GM19397 (cell line): ENCODE data around the gene ZNF593.

Experiments
- ATAC-seq: cut with Tn5 transposase; IDR thresholded peaks from one replicate; pipeline ENCODE4 v1.9.1; 2021; ENCODE audit warnings: mild to moderate bottlenecking, moderate library complexity; ENCODE audit not compliant: unreplicated experiment

Gene ZNF593

GRCh38 chr1:26169669-26170471 lies at the start of gene ZNF593:
ZNF593 (plus strand) TSS chr1:26169908; CDS start chr1:26169984, 76 bp downstream.
- ATAC-seq: peak; percentile 87

- no peak for ATAC-seq
Measured at GRCh38 chr1:26121854-26122773, 47.6 kb upstream of the ZNF593 start.

GRCh38 chr1:26122988-26123973 lies 46.4 kb upstream of the ZNF593 start:
- ATAC-seq: no peak

- no peak for ATAC-seq
Measured at GRCh38 chr1:26124418-26125331, 45.0 kb upstream of the ZNF593 start.

- ATAC-seq: no peak
Measured at GRCh38 chr1:26125382-26125781, 44.3 kb upstream of the ZNF593 start.

GRCh38 chr1:26125946-26126320 lies 43.8 kb upstream of the ZNF593 start:
- no peak for ATAC-seq

GRCh38 chr1:26126321-26127084 lies 43.2 kb upstream of the ZNF593 start:
- ATAC-seq: peak; percentile 73

- ATAC-seq: no peak
Measured at GRCh38 chr1:26127235-26128163, 42.2 kb upstream of the ZNF593 start.

- no peak for ATAC-seq
Measured at GRCh38 chr1:26129778-26130177, 39.9 kb upstream of the ZNF593 start.

- no peak for ATAC-seq
Measured at GRCh38 chr1:26130695-26131094, 39.0 kb upstream of the ZNF593 start.

- ATAC-seq: no peak
Measured at GRCh38 chr1:26132128-26132833, 37.4 kb upstream of the ZNF593 start.

GRCh38 chr1:26132834-26133167 lies 36.9 kb upstream of the ZNF593 start:
- no peak for ATAC-seq

GRCh38 chr1:26134466-26134865 lies 35.2 kb upstream of the ZNF593 start:
- no peak for ATAC-seq

- ATAC-seq: no peak
Measured at GRCh38 chr1:26138974-26139558, 30.6 kb upstream of the ZNF593 start.

- ATAC-seq: no peak
Measured at GRCh38 chr1:26142159-26142558, 27.5 kb upstream of the ZNF593 start.

- ATAC-seq: no peak
Measured at GRCh38 chr1:26145041-26145959, 24.4 kb upstream of the ZNF593 start.
